Stimulated activated CD8-positive, alpha-beta memory T cell treated with anti-CD3 and anti-CD28 coated beads, Interleukin-7, amount 100 ng/mL, for 24 hours (primary cell): ENCODE data around the gene AADACL4.

Experiments used
- DNase-seq: peaks from one replicate; pipeline ENCODE4 v3.0.0-alpha.2; 2020; ENCODE audit warnings: low read depth

Gene AADACL4

DNA sequence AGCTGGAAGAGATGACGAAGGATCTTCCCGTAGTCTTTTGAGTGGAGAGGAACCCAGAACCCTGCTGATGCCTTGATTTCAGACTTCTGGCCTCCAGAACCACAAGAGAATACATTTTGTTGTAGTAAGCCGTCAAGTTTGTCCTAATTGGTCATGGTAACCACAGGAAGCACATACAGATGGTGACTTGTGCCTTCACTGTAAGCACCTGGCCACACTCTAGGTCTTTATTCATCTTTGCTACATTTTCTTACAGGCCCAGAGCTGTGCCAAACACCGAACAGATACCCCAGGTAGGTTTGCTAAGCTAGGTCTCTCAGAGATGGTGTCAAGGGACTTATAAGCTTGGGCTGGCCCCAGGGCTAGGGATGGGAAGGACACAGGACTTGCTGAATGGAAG, 30.7 kb upstream of the AADACL4 start:
- DNase-seq: no peak

DNA sequence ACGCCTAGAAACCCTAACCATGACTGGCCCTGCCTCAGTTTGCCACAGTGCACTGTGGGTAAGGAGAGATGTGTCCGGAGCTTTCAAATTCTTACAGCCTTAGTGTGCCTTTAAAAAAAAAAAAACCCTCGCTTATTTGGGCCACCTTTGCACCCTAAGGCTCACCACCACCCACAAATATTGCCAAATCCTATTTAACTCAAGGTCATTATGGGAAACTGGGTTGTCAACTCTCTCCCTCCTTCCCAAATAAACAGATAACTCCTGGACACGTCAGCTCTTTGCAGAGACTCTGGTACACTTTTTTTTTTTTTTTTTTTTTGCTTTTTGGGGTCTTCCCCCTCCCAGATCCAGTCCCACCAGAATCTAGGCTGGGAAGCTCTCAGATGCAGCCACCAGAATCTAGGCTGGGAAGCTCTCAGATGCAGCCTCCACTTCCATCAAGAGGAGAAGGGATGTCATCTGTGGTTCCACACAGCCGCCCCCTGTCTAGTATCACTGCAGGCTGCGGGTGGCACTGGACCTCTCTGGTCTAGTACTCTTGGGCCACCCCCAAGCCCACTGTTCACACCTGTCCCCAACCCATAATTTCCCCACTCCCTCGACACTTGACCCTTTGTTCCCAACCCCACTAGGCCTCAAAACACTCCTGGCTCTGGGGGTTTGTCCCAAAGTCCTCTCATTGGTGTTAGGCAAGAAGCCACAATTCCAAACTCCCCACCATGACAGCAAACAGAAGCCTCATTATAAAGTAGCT, 29.3 kb upstream of the AADACL4 start:
- DNase-seq: no peak

DNA sequence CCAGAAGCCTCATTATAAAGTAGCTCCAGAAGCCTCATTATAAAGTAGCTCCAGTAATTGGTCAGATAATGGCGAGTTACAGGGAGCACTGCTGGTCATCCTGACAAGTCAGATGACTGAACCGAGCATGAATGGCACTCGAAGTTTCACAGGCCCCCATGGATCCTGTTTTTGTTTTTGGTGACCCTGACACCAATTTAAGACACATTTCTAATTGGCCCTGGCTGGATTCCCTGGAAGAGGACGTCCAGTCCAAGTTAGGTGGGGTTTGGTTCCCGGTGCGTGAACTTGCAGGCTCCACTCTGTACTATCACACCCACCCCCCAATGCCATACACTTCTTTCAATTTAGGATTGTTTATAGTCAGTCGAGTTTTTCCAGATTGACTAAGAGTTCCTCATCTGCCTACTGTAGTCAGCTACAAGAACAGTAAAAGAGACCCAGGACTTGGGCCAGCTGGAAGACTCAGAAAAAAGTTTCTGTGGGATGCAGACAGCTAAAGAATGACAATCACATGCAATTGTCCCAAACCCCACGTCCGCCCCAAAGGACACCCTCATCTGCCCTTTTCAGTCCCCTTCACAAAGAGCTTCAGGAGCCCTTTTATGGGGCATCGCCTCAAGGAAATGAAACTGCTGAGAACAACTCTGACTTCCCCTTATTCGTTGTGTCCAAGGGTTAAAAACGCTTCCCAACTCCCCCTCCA, 28.6 kb upstream of the AADACL4 start:
- no peak for DNase-seq

DNA sequence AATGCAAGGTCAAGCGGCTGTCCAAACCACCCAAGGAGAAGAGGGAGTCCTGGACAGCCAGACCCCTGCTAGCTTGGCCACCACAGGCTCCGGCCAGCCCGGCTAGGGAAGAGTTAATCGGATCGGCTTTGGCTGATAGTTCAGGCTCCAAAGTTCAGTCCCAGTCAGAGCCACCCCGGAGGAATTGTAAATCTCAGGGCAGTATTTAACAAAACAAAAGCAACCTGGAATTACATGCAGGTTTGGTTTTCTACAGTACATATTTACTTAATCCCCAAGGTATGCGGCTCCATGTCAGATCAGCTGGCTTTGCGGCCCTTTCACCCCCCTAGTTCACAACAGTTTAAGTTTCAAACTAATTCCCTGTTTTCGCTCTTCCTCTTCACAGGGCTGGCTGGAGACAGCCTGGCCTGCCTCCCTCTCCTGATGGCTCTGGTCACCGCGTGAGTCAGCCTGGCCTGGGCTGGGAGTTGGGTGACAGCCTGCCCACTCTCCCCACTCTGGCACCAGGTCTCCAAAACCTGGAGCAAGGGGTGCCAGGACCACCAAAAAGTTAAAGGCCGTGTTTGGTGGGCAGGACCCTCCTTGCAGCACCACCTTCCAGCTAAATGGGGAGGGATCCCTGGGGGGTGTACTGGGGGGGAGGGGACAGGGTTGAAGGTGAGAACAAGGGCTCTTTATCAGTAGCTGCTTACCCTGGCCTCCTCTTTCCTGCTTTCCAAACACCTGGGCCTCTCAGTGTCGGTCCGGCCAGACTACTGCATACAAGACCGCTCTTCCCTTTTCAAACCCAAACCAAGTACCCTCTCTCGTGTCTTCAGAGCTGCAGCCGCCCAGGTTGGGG, 27.8 kb upstream of the AADACL4 start:
- DNase-seq: no peak

DNA sequence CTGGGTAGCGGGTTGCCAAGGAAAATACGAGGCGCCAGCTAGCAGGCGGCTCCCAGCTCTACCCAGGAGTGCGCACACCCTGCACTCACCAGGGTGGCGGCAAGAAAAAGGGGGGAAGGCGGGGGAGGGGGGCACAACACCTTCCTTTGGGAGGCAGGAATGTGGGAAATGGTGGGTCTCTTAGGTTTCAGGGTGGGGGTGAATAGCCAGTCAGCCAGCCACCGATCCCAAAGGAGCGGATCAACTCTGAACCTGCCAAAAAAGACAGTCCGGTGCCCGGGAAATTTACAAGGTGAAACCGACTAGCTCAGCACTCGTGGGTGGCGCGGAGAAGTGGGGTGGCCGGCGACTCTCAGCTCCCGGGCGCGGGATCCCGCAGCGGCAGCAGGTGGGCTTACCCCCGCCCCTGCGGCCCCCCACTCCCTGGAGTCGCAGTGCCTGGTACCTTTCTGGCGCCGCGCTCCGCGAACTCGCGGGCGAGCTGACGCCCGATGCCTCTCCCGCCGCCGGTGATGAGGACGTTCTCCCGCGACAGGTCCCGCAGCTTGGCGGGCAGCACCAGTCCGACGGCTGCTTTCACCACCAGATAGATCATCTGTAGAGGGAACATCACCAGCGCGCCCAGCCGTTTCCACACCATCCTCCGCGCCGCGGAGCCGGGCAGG, 27.0 kb upstream of the AADACL4 start:
- DNase-seq: no peak

DNA sequence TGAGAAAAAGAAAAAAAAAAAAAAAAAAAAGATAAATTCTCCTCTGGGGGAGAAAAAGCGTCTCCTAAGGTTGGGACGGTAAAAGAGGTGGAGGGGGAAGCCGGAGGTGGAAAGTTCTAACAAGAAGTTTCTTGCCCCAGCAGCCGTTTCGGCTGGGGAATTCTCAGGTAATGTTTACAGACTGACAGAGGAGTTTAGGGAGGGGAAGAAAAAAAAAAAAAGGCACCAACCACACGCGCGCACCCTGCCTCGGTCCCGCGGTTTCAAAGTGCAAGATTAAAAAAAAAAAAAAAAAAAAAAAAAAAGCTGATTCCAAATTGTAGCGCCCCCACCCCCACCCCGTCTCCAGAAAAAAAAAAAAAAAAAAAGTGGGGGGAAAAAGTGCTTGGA, 26.4 kb upstream of the AADACL4 start:
- DNase-seq: no peak

DNA sequence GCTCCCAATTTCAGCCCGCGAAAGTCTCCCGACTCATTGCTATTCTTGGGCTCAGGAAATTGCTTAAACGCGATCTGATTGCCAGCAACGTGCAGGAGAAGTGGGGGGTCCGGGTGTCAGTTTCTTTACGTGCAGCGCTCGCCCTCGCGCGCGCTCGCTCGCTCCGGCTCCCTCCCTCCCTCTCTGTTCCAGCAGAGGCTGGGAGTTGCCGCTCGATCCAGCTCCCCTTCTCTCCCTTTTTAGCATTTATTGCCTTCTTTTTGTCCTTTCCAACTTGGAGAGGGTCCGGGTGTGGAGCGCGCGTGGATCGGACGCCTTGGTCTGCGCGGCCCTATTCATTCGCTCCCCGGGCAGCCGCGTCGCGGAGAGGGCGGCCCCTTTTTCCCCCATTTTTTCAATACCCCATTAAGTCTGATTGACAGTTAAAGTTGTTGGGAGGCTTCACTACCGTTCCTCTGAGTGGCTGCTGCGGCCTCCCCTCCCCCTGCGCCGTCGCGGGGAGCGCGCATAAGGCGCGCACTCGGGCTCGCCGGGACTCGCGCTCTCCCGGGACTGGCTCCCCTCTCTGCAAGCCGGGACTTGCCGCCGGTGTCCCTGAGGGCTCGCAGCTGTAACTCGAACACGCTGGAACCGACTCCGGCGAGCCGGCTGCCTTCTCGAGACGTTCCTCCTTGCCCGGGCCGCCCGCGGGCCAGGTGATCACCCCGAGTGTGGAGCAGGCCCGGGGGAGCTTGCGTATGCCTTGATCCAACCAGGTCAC, 25.8 kb upstream of the AADACL4 start, which contains the start of gene DHRS3:
TSS of gene DHRS3 (minus strand) at position 310 of the 760 bp plus-strand sequence. CDS start 862 bp downstream, outside the sequence.
- DNase-seq: peak; percentile 37

DNA sequence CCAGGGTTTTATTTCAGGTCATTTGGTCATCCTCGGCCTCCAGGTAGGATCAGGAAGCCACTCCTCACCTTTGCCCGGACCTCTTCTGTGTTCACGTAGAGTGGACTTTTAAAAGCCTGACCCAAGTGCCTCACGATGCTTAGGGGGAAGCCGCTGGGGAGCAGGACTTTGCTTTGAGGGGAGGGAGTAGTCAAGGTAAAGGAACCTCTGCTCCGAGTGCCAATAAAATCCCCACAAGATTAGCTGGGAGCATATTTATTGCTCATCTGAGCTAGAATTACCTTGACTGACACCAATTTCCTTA, 25.3 kb upstream of the AADACL4 start:
- no peak for DNase-seq

DNA sequence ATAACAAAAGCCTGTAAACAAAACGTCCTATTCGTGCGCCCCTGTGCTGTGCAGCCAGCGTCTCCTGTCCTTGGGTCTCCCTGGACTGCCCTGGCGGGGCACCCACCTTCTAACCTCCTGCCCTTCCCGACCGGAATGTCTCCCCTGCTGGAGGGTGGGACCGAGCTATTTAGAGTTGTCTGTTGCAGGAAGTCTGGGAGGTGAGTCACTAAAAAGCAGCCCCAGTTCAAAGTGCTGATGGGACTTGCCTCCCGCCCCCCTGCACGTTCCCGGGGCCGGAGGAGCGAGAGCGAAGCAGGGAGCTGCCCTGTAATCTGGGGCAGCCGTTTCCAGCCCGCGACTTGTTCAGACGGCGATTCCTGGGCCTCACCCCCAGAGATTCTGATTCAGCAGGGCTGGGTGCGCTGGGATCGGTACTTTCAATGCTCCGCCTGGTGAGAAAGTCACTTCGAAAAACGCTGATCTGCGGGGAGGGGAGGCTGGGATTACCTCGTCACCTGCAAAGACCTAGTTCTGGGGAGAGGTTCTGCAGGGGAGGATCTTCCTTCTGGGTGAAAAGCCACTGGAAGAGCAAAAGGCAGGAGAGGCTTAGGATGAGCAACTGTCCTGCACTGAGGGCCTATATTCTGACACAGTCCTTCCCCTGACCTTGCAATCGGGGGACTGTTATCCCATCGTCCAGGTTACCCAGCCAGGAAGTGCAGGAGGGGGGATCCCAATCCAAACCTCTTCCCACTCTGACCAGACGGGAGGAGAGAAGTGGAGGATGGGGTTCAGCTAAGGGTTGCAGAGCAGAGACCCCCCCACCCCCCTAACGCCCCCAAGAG, 24.7 kb upstream of the AADACL4 start:
- peak; percentile 42 for DNase-seq

DNA sequence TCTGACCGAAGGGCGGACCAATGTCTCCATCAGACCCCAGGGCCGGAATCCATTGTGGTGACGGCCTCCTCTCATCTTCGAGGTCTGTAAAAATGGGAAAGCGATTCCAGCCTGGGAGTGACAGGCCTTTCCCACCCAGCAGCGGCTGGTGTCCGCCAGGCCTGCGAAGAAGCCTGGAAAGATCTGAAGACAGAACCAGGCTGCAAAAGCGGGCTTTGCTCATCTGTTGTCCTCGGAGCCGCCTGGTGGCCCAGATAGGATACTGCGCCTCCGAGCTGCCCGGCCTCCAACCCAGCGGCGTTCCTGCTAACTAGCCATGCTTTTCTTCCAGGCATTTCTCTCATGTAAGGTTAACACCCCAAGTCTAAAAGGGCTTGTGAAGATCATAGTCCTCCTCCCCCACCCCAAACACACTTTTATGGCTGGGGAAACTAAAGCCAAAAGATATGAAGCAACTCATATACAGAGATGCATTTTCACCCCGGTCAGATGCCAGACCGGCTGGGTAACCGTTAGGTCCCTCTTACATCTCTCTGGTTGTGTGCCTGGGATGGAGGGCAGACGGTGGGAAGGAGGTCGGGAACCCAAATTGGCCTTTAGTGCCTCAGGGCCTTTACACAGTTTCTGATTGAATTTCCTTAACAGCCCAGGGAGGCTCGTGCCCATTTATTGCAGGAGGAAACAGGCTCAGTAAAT, 23.9 kb upstream of the AADACL4 start:
- peak; percentile 47 for DNase-seq

DNA sequence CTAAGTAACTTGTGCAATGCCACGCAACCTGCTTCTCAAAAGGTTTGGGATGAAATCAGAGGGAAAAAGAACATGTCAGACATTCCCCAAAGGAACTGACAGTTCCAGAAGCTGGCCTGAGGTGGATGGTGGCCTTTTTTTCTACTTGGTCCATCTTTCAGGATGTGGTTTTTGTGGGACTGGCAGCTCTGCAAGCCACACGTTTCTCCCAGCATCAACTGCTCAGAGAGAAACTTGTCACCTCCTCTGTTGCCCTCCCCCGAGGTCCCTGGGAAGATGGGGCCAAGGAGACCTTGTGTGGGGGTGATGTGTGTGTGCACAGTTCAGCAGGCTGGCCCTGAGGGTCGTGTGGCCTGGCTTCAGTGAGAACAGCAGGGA, 23.4 kb upstream of the AADACL4 start:
- no peak for DNase-seq

DNA sequence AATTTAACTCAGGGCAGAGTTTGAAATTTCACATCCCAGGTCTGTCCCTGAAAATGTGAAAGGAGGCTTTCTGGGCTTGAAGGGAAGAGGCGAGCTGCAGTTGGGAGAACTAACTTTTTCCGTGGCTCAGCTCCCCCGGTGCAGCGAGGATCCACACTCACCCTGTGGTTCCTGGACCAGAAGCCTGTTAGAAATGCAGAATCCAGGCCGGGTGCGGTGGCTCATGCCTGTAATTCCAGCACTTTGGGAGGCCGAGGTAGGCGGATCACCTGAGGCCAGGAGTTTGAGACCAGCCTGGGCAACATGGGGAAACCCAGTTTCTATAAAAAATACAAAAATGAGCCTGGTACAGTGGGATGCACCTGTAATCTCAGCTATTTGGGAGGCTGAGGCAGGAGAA, 23.0 kb upstream of the AADACL4 start:
- DNase-seq: no peak

DNA sequence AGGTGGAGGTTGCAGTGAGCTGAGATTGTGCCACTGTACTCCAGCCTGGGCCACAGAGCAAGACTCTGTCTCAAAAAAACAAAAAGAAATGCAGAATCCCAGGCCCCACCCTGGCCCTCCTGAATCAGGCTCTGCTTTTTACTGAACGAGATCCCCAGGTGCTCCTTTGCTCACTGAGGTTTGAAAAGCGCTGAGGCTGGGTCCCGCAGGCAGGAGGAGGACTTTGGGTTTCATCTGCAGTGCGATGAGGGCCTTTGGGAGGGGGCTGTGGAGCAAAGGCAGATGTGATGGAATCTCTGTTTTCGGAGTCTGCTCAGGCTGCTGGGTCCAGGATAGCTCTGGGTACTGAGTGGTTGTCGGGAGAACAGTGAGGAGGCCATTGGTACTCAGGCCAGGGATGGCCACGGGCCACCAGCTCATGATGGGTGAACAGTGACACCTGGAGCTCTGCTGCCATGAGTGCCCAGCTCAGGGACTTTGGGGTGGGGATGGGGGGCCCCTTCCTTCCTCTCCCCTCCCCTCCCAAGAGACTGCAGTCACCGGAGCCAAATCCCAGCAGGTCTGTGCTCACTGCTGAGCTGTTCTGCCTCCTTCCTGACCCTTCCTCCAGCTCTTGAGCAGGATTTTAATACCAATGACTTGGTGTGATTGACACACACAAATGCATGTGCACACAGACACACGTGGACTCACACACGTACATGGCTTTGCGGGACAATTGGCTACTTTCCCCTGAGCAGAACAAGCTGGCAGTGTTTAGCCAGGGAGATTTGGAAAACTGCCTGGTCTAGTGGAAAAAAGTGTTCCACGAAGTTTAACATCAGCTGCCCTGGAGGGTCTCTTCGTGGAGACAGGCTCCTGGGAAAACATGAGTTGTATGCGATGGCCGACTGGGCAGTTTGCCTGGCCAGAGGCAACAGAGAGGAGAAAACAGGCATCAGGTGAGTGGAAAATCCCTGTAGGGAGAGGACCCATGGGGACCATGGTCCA, 22.2 kb upstream of the AADACL4 start:
- no peak for DNase-seq

DNA sequence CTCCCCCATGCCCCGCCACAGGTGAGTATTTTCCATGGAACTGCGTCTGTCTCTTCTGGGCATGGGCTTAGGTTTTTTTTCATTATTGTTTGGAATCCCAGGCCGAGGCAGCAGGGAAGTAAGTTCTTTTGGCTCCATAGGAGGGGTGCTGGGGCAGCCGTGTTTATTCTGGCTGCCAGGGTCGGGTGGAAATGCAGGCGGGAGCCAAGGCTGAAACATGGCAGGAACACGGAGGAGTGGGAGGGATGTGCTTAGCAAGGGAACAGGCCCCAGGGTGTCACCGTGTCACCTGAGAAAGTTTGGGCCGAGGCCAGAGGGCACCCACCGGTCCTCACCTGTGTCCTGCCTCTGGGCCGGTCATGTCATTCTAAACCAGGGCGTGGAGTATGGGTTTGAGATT, 21.4 kb upstream of the AADACL4 start:
- no peak for DNase-seq

DNA sequence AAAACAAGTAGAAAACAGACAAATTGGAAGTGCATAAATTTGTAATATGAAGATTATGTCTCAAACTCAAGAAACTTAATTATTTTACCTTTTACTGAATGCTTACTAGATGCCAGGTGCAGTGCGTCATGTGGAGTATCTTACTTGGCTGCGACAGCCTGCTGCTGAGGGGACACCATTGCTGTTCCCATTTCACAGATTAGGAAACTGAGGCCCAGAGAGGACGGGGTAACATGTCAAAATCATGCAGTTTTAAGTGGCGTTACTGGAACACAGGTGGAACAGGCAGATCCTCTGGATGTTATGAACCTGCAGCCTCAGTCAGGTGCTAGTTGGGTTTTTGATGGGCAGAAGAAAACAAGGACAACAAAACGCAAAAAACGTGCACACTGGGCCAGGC, 18.6 kb upstream of the AADACL4 start:
- no peak for DNase-seq

DNA sequence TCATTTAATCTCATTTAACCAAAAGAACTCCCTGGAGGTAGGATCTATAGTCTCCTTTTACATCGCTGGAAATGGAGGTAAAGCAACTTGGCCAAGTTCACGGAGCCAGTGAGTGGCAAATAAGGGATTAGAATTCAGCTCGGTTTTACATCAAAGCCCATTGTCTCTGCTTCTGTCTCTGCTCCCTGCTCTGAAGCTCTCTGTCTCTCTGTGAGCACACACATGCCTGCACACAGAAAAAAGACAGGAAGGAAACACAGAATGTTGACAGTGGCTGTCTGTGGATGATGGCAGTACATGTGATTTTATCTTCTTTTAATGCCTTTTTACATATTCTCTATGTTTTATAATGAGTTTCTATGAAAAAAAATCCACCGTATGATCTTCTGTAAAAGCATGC, 17.0 kb upstream of the AADACL4 start:
- no peak for DNase-seq

DNA sequence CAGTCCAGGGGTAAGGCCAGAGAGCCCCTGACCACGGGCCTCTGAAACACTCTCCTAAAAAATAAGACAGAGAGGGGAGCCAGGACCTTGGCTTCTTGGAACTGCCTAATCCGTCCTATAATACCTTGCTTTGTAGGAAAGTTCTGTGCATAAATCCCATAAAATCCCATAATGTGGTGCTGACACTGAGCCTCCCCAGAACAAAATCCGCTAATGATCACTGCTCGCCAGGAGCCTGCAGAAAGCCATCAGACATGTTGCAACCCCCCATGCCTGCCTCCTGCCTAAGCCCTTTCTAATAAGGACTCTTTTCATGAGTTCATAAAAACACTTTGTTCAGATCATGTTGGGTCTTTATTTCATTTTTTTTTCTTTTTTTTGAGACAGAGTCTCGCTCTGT, 16.6 kb upstream of the AADACL4 start:
- DNase-seq: no peak

DNA sequence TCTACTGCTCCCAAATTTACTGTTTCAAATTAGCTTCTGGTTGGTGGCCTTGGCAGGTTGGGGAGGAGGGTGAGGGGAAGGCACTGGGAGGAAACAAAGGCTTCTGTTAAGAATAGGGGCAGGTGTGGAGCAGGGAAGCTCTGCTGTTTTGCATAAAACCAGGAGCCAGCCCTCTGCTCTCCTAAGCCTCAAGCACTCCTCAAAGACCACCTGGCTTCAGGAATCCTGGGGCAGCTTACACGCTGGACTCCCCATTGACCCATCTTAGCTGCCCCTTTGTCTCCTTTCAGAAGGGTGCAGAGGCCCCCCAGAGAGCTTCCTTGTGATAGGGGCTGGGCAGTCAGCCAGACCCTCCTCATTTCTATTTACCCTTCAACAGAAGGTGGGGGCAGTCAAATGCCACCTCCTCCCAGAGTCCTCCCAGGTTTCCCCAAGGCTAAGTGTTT, 14.4 kb upstream of the AADACL4 start:
- DNase-seq: no peak
